Right lobe of liver (tissue), 6 donors: ENCODE measurements around the gene TMEM244. TPM values are rescaled to one million over a fixed set of nuclear protein-coding genes. Genes with fewer than 3 reads are reported as not detected.

ENCODE experiments used
- ATAC-seq, 4 donors: fragments of 200-7000 bp; cut with Tn5 transposase; one replicate each; pipeline ENCODE4 v1.9.1; 2020; ENCODE audit warnings: mild to moderate bottlenecking in 4 of 4, moderate library complexity in 4 of 4
- DNase-seq, 3 donors: peaks; one replicate each; pipeline ENCODE4 v3.0.0-alpha.2; 2020
- H3K27ac ChIP-seq, 3 donors: fragments of 200-600 bp; one replicate each; pipeline ENCODE4 v1.8.0; 2022
- H3K27me3 ChIP-seq, 2 donors: fragments of 200-600 bp; one replicate each; pipeline ENCODE4 v1.8.0; 2022
- H3K36me3 ChIP-seq, 4 donors: fragments of 200-600 bp; sonication (generic) in 1 of 4; one replicate each; pipeline versions ENCODE4 v1.5.1 to v1.8.0; 2017 to 2022; ENCODE audit warnings: control low read depth in 1 of 4
- H3K4me1 ChIP-seq, 4 donors: fragments of 200-600 bp; sonication (generic) in 1 of 4; one replicate each; pipeline versions ENCODE4 v1.5.1 to v1.8.0; 2017 to 2022; ENCODE audit warnings: control low read depth in 1 of 4
- H3K4me3 ChIP-seq, 3 donors: fragments of 200-600 bp; one replicate each; pipeline ENCODE4 v1.8.0; 2022
- H3K9me3 ChIP-seq, 4 donors: fragments of 200-600 bp; sonication (generic) in 1 of 4; one replicate each; pipeline versions ENCODE4 v1.5.1 to v1.8.0; 2017 to 2022; ENCODE audit warnings: control low read depth in 1 of 4
- CTCF ChIP-seq, 4 donors: fragments of 200-600 bp in 3 of 4; fragments of 450-650 bp in 1 of 4; IDR thresholded peaks; one replicate each; pipeline versions ENCODE4 v1.5.1 to v1.8.0; 2016 to 2022; ENCODE audit warnings: antibody characterized with exemption in 4 of 4, mild to moderate bottlenecking in 2 of 4
- POLR2A ChIP-seq: fragments of 450-650 bp; IDR thresholded peaks from one replicate; pipeline ENCODE4 v1.6.1; 2017; ENCODE audit warnings: antibody characterized with exemption, mild to moderate bottlenecking
- WGBS: methylation state at CpG from one replicate; pipeline ENCODE4 v1.1.6; 2018; ENCODE audit warnings: low coverage, low lambda C conversion rate; ENCODE audit not compliant: insufficient coverage; ENCODE audit errors: missing lambda C conversion rate; 5-methylcytosine and 5-hydroxymethylcytosine counted together
- intact Hi-C, 2 donors: fragments of 100-400 bp; cut with DNase I; formaldehyde crosslinking; loops; one replicate each; pipeline versions ENCODE4 v1.11.2 to v1.14.1; 2022
- total RNA-seq, 6 experiments: library from RNA; depleted of rRNA in 2 of 6; stranded (reverse); fragments of >200 nt in 2 of 6; fragmentation: NEBNext Ultra II Directional in 3 of 6; extraction: Animal tissue kit (Norgen Biotek cat#: 25700) in 3 of 6; gene quantifications; one replicate each; pipeline versions ENCODE4 v1.1.0 to v1.2.4, GENCODE V29; 2016 to 2023
- donor health status: DM: no; HTN: yes; CAD: no.
- donor health status: DM: no; HTN: no; CAD: no.
- donor health status: DM: no; HTN: no; CAD: no.
- donor health status: DM: no; HTN: yes; CAD: no.
- donor health status: DM: no; HTN: yes; CAD: no.

Gene TMEM244
- total RNA-seq, 6 experiments from 2014 or later: not detected

- H3K4me1 ChIP-seq: no peaks in the 10 kb centered on the region
- H3K27me3 ChIP-seq: no peaks in the 10 kb centered on the region
- no peak overlapping the region for H3K27ac ChIP-seq
- H3K4me3 ChIP-seq: no peak overlapping the region
- no peak for ATAC-seq
- H3K9me3 ChIP-seq: no peaks in the 10 kb centered on the region
- intact Hi-C loops: no loop called here
- H3K36me3 ChIP-seq: no peaks in the 10 kb centered on the region
- DNase-seq: no peak
- TF ChIP-seq POLR2A: no peak
- no peak for TF ChIP-seq CTCF (IDR thresholded peaks at IDR 0.05)
Observed at GRCh38 chr6:129903082-129903481, 42.0 kb upstream of the TMEM244 start.

GRCh38 chr6:129902681-129903080 is 41.6 kb upstream of the TMEM244 start:
- no peaks in the 10 kb centered on the region for H3K9me3 ChIP-seq
- 83% methylated on average over 1 of the region's 1 CpG for WGBS
- TF ChIP-seq CTCF (IDR thresholded peaks at IDR 0.05): no peak
- TF ChIP-seq POLR2A: no peak

DNA sequence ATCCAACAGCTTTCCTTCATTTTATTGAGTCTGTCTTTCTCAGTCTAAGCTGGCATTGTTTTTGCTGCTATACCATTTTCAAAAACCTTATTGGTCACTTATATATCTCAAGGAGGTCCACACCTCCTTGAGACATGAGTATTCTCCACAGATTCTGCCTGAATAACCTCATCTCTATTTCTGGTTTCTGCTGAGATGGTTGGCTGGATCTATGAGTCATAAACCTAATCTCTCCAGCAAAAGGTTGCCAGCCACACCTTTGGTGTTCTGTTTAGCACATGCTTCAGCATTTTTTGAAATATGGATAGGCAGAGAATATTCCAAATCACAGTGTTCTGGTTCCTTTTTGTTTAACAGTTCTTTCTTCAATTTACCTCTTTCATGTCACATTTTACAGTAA is 40.8 kb upstream of the TMEM244 start:
- Histone ChIP-seq H3K27ac (no peak overlapping the region), H3K4me1 (no peaks in the 10 kb centered on the region), H3K9me3 (no peaks in the 10 kb centered on the region), H3K27me3 (no peaks in the 10 kb centered on the region), H3K4me3 (no peak overlapping the region), H3K36me3 (no peaks in the 10 kb centered on the region)
- ATAC-seq (no peak), DNase-seq (no peak)
- intact Hi-C loops: no loop called here
- TF ChIP-seq CTCF (IDR thresholded peaks at IDR 0.05): no peak
- TF ChIP-seq POLR2A: no peak

More at GRCh38 chr6:129902681-129903080, 41.6 kb upstream of the TMEM244 start:
- intact Hi-C loops: no loop called here
- Histone ChIP-seq H3K4me1 (no peaks in the 10 kb centered on the region), H3K4me3 (no peak overlapping the region), H3K27ac (no peak overlapping the region), H3K27me3 (no peaks in the 10 kb centered on the region), H3K36me3 (no peaks in the 10 kb centered on the region)
- DNase-seq: no peak
- ATAC-seq: no peak

GRCh38 chr6:129895692-129896091 is 34.6 kb upstream of the TMEM244 start:
- no peak overlapping the region for H3K4me3 ChIP-seq
- no peak overlapping the region for H3K27ac ChIP-seq
- no peak for DNase-seq
- TF ChIP-seq POLR2A (no peak), CTCF (IDR thresholded peaks at IDR 0.05) (no peak)
- intact Hi-C loops: no loop called here
- H3K9me3 ChIP-seq: no peaks in the 10 kb centered on the region
- ATAC-seq: peak in 2 of 4 donors; percentile 22 to 25
- H3K4me1 ChIP-seq: no peaks in the 10 kb centered on the region
- H3K27me3 ChIP-seq: no peaks in the 10 kb centered on the region
- H3K36me3 ChIP-seq: no peaks in the 10 kb centered on the region

GRCh38 chr6:129894921-129895320 is 33.8 kb upstream of the TMEM244 start:
- Histone ChIP-seq H3K4me3 (no peak overlapping the region), H3K9me3 (no peaks in the 10 kb centered on the region), H3K27me3 (no peaks in the 10 kb centered on the region), H3K27ac (no peak overlapping the region), H3K36me3 (no peaks in the 10 kb centered on the region), H3K4me1 (no peaks in the 10 kb centered on the region)
- DNase-seq (no peak), ATAC-seq (peak in 2 of 4 donors; percentile 32 to 50)
- 60% methylated on average over 3 of the region's 3 CpGs for WGBS
- no peak for TF ChIP-seq CTCF (IDR thresholded peaks at IDR 0.05)
- TF ChIP-seq POLR2A: no peak
- intact Hi-C loops: no loop called here
